G401 (cell line): ENCODE measurements around the gene ZNF789. TPM values are rescaled to one million over a fixed set of nuclear protein-coding genes. Genes with fewer than 3 reads are reported as not detected.
"Not testable (repeated sequence)": the region's sequence is repeated elsewhere in the genome, so short reads cannot be mapped to it uniquely, and the experiment has no call there.

Source experiments
- DNase-seq: peaks from one replicate; pipeline ENCODE4 v3.0.0-alpha.2; 2015; ENCODE audit warnings: low spot score
- in situ Hi-C: cut with HindIII; loops from 2 replicates; pipeline ENCODE4 v1.10.0; 2016; ENCODE audit warnings: low sequenced_read_pairs, mixed read lengths
- total RNA-seq: library from RNA; depleted of rRNA; stranded (reverse); fragments of >200 nt; shearing (Covaris generic); gene quantifications from 2 replicates; pipeline ENCODE4 v1.2.3, GENCODE V29; 2014; rRNA removed

Gene ZNF789
- total RNA-seq = 7.8 and 8.9 TPM in 2 replicates

- in situ Hi-C loops = no loop called here
- DNase-seq = peak; percentile 97
Observed at GRCh38 chr7:99472561-99473314, at the start of gene ZNF789. TSS of gene ZNF789 (plus strand) at chr7:99472890. CDS start at chr7:99476457, 3,567 bp downstream.

GRCh38 chr7:99424932-99425730, 47.6 kb upstream of the ZNF789 start:
- in situ Hi-C loops = no loop called here
- no peak for DNase-seq

GRCh38 chr7:99428972-99429566, 43.6 kb upstream of the ZNF789 start:
- in situ Hi-C loops = no loop called here
- no peak for DNase-seq

GRCh38 chr7:99429756-99430155, 42.9 kb upstream of the ZNF789 start:
- no peak for DNase-seq
- in situ Hi-C loops = no loop called here

GRCh38 chr7:99431756-99432540, 40.7 kb upstream of the ZNF789 start:
- DNase-seq, in situ Hi-C loops: not testable (repeated sequence)

- DNase-seq = no peak
- in situ Hi-C loops = no loop called here
Observed at GRCh38 chr7:99433158-99433557, 39.5 kb upstream of the ZNF789 start.

- in situ Hi-C loops = no loop called here
- no peak for DNase-seq
Observed at GRCh38 chr7:99437946-99438572, 34.6 kb upstream of the ZNF789 start.

- peak; percentile 93 for DNase-seq
- in situ Hi-C loops = no loop called here
Observed at GRCh38 chr7:99438573-99439480, 33.9 kb upstream of the ZNF789 start, which contains the start of the genes CPSF4 and PTCD1. TSS of gene CPSF4 (plus strand) at chr7:99438943. CDS start at chr7:99439083, 140 bp downstream. TSS of gene PTCD1 (minus strand) at chr7:99438798. CDS start at chr7:99435242, 3,556 bp downstream.

GRCh38 chr7:99440195-99440594, 32.5 kb upstream of the ZNF789 start:
- DNase-seq = no peak
- in situ Hi-C loops = no loop called here

- no peak for DNase-seq
- in situ Hi-C loops = no loop called here
Observed at GRCh38 chr7:99446096-99446495, 26.6 kb upstream of the ZNF789 start.

GRCh38 chr7:99447943-99448342, 24.7 kb upstream of the ZNF789 start:
- in situ Hi-C loops = no loop called here
- no peak for DNase-seq

GRCh38 chr7:99448855-99449254, 23.8 kb upstream of the ZNF789 start:
- DNase-seq = no peak
- in situ Hi-C loops = no loop called here

- in situ Hi-C loops = no loop called here
- DNase-seq = no peak
Observed at GRCh38 chr7:99449326-99449725, 23.4 kb upstream of the ZNF789 start.

- DNase-seq = peak; percentile 29
- in situ Hi-C loops = no loop called here
Observed at GRCh38 chr7:99451936-99452335, 20.8 kb upstream of the ZNF789 start.

- in situ Hi-C loops = no loop called here
- no peak for DNase-seq
Observed at GRCh38 chr7:99452541-99452940, 20.1 kb upstream of the ZNF789 start.

- DNase-seq = peak; percentile 27
- in situ Hi-C loops = no loop called here
Observed at GRCh38 chr7:99453105-99453504, 19.6 kb upstream of the ZNF789 start.

- DNase-seq = no peak
- in situ Hi-C loops = no loop called here
Observed at GRCh38 chr7:99455874-99456273, 16.8 kb upstream of the ZNF789 start.

- in situ Hi-C loops = no loop called here
Observed at GRCh38 chr7:99456288-99456687, 16.4 kb upstream of the ZNF789 start.

More at GRCh38 chr7:99456288-99456687, 16.4 kb upstream of the ZNF789 start:
- DNase-seq = no peak
